Thymus (tissue), 11 donors: ENCODE data around the gene TAC4. TPM values are rescaled to one million over a fixed set of nuclear protein-coding genes. Genes with fewer than 3 reads are reported as not detected.
A peak's percentile ranks its signal among the peaks of the same experiment; 100 is the strongest.

Source experiments
- DNase-seq, 9 donors: peaks; one replicate each; pipeline ENCODE4 v3.0.0-alpha.2; 2013; ENCODE audit warnings: low spot score in 9 of 9, low read depth in 6 of 9, missing footprints in 1 of 9
- H3K27ac ChIP-seq, 2 donors: one replicate each; pipeline ENCODE4 v1.5.1; 2013; ENCODE audit warnings: control low read depth in 1 of 2, low read depth in 1 of 2, low read length in 1 of 2, mild to moderate bottlenecking in 1 of 2, moderate library complexity in 1 of 2
- H3K27me3 ChIP-seq, 2 donors: one replicate each; pipeline ENCODE4 v1.5.1; 2013; ENCODE audit warnings: low read length in 1 of 2; ENCODE audit not compliant: control insufficient read depth in 2 of 2, insufficient read depth in 1 of 2
- H3K36me3 ChIP-seq, 2 donors: one replicate each; pipeline ENCODE4 v1.5.1; 2013; ENCODE audit warnings: low read length in 1 of 2, mild to moderate bottlenecking in 1 of 2, moderate library complexity in 1 of 2; ENCODE audit not compliant: control insufficient read depth in 2 of 2, insufficient read depth in 2 of 2
- H3K4me1 ChIP-seq, 2 donors: one replicate each; pipeline ENCODE4 v1.5.1; 2013; ENCODE audit warnings: low read length in 2 of 2; ENCODE audit not compliant: control insufficient read depth in 2 of 2, insufficient read depth in 2 of 2
- H3K4me3 ChIP-seq, 2 donors: one replicate each; pipeline ENCODE4 v1.5.1; 2013; ENCODE audit warnings: low read length in 2 of 2, control low read depth in 1 of 2, mild to moderate bottlenecking in 1 of 2
- H3K9me3 ChIP-seq, 2 donors: one replicate each; pipeline ENCODE4 v1.5.1; 2013; ENCODE audit warnings: low read length in 1 of 2, mild to moderate bottlenecking in 1 of 2; ENCODE audit not compliant: control insufficient read depth in 2 of 2, insufficient read depth in 1 of 2
- WGBS: extraction: QIAGEN DNeasy Blood & Tissue Kit; methylation state at CpG from one replicate; pipeline ENCODE4 v1.1.7; 2013; 5-methylcytosine and 5-hydroxymethylcytosine counted together
- polyA plus RNA-seq: library from polyadenylated mRNA; stranded (reverse); fragments of 200-250 nt; gene quantifications from one replicate; pipeline ENCODE4 v1.2.3, GENCODE V29; 2013
- total RNA-seq: library from RNA; stranded (reverse); fragments of 120-200 nt; gene quantifications from one replicate; pipeline ENCODE4 v1.2.4, GENCODE V29; 2013
- donor health status: healthy.

Gene TAC4
- total and polyA plus RNA-seq, 2 donors: 0.14 to 0.32 TPM

DNA sequence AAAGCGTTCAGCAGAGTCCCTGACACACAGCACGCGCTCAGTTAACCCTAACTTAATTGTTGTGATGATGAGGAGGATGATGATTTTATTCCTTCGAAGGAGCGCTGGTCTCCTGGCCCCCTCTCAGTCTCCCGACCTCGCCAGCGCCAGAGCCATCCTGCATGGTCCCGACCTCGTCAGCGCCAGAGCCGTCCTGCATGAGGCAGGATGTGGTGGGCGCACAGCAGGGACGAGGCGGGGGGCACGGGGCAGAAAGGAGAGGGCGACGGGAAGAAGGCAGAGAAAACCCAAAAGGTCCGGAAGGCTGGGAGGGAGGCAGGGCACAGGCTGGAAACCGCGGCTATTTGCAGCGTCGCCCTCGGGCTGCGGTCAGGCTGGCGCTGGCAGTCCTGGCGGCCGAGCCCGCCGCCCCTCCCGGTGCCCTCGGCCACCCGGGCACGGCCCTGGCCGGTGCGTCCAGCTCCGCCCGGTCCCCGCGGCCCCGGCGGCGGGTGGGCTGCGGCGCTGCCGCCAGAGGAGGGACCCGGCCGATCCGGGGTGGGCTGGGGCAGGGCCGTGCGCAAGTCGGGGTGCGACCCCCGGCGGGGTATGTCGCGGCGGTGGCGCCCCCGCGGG, 3.0 kb upstream of the TAC4 start:
- peaks cover 24 to 69% of the 10 kb centered on the region in 2 donors for H3K27me3 ChIP-seq
- H3K9me3 ChIP-seq: no peaks in the 10 kb centered on the region
- H3K36me3 ChIP-seq: peaks cover 0 to 12% of the 10 kb centered on the region in 2 donors
- H3K4me1 ChIP-seq: peaks cover 3 to 19% of the 10 kb centered on the region in 2 donors
- WGBS: 2% methylated on average over 61 of the region's 61 CpGs
- no peak for DNase-seq
- H3K27ac ChIP-seq: peak overlapping the region in 1 of 2 donors; percentile 43
- peak overlapping the region in 1 of 2 donors; percentile 55 for H3K4me3 ChIP-seq

- no peak overlapping the region for H3K4me3 ChIP-seq
- H3K36me3 ChIP-seq: peaks cover 0 to 12% of the 10 kb centered on the region in 2 donors
- H3K9me3 ChIP-seq: no peaks in the 10 kb centered on the region
- WGBS: 87% methylated on average over 5 of the region's 5 CpGs
- no peak for DNase-seq
- H3K4me1 ChIP-seq: peaks cover 3 to 21% of the 10 kb centered on the region in 2 donors
- peaks cover 24 to 64% of the 10 kb centered on the region in 2 donors for H3K27me3 ChIP-seq
- H3K27ac ChIP-seq: no peak overlapping the region
These were observed 2.3 kb upstream of the TAC4 start for GRCh38 chr17:49850218-49850610.

GRCh38 chr17:49848739-49849138, 870 bp upstream of the TAC4 start:
- H3K4me3 ChIP-seq: no peak overlapping the region
- peaks cover 3 to 24% of the 10 kb centered on the region in 2 donors for H3K4me1 ChIP-seq
- peaks cover 0 to 12% of the 10 kb centered on the region in 2 donors for H3K36me3 ChIP-seq
- peaks cover 24 to 49% of the 10 kb centered on the region in 2 donors for H3K27me3 ChIP-seq
- 96% methylated on average over 5 of the region's 5 CpGs for WGBS
- DNase-seq: no peak
- no peak overlapping the region for H3K27ac ChIP-seq
- H3K9me3 ChIP-seq: no peaks in the 10 kb centered on the region

DNA sequence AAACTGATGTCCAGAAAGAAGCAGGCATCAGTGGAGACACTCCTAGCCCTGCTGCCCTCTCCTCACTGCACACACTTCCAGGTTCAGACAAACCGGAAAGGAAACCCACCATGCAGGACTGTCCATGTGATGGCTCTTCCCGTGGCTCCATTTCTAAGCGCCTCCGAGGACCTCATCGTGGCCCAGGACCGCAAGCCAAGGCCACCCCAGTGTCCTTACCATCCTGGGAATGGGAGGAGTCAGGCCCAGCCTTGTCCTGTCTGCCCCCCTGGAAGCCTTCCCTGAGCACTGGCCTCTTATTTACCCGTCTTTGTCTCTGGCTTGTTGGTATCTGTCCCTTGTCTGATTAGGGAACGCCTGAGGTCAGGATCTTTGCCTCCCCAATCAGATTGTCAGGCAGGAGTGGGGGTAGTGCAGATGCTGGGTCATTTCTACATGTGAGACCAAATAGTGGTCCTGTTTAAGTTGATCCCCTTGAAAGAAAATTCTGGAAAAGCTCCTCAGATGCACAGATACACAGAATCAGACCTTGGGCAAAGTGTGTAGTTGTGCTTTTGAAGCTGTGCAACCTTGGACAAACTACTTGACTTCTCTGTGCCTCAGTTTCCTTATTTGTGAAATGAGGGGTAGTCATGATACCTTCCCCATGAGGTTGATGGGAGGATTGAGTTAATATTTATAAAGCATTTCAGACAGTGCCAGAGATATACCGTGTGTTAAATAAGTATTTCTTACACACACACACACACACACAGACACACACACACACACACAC, 744 bp downstream of the TAC4 start:
- Histone ChIP-seq H3K4me3 (no peak overlapping the region), H3K27me3 (peaks cover 19 to 33% of the 10 kb centered on the region in 2 donors), H3K36me3 (peaks cover 2 to 12% of the 10 kb centered on the region in 2 donors), H3K27ac (no peak overlapping the region), H3K9me3 (no peaks in the 10 kb centered on the region), H3K4me1 (peaks cover 3 to 24% of the 10 kb centered on the region in 2 donors)
- WGBS: 97% methylated on average over 9 of the region's 9 CpGs
- no peak for DNase-seq

DNA sequence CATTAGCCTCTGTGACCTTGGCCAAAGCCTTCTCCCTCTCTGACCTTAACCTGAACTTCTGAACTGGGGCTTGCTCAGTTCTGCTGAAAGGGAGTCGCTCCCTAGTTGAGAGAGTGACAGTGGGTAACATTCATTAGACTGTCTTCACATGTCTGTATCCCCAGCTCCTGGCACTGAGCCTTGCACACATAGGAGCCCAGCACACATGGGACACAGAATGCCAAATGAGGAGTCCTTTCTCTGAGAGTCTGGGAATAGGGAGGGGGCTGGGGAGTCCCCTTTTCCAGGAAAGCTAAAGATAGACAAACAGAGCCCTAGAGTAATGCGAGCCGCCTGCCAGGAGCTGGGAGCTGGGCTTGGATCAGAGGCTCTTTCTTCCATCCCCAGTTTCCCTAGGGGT, 2.5 kb downstream of the TAC4 start:
- WGBS: 97% methylated on average over 3 of the region's 3 CpGs

DNA sequence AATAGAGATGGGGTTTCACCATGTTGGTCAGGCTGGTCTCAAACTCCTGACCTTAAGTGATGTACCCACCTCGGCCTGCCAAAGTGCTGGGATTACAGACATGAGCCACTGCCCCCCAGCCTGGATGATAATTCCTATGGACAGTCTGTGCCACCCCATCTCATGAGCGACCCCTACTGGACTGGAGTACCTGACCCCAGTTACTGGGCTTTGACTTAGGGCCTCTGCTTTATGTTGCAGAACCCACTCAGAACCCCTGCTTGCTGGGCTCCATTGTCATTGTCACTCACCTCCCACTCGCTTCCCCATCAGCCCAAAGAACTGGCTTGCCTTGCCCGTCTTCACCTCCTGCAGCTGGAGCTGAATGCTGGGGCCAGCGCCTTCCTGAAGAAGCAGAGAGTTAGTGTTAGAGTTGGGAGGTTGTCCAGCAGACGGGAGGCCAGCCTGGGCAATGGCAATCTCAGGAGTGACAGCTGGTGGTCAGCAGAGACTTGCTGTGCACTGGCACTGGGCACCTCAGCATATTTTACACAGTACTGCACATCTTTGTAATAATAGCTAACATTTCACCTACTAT, 4.0 kb downstream of the TAC4 start:
- Histone ChIP-seq H3K27ac (no peak overlapping the region), H3K4me1 (peaks cover 0 to 6% of the 10 kb centered on the region in 2 donors), H3K9me3 (no peaks in the 10 kb centered on the region), H3K4me3 (no peak overlapping the region), H3K36me3 (peaks cover 2 to 14% of the 10 kb centered on the region in 2 donors), H3K27me3 (peaks cover 0 to 4% of the 10 kb centered on the region in 2 donors)
- WGBS: 97% methylated on average over 6 of the region's 6 CpGs
- no peak for DNase-seq

More for the DNA sequence above, 2.5 kb downstream of the TAC4 start:
- no peak for DNase-seq
- Histone ChIP-seq H3K36me3 (peaks cover 2 to 12% of the 10 kb centered on the region in 2 donors), H3K4me3 (no peak overlapping the region), H3K9me3 (no peaks in the 10 kb centered on the region), H3K27me3 (peaks cover 7 to 16% of the 10 kb centered on the region in 2 donors), H3K4me1 (peaks cover 0 to 10% of the 10 kb centered on the region in 2 donors), H3K27ac (no peak overlapping the region)

DNA sequence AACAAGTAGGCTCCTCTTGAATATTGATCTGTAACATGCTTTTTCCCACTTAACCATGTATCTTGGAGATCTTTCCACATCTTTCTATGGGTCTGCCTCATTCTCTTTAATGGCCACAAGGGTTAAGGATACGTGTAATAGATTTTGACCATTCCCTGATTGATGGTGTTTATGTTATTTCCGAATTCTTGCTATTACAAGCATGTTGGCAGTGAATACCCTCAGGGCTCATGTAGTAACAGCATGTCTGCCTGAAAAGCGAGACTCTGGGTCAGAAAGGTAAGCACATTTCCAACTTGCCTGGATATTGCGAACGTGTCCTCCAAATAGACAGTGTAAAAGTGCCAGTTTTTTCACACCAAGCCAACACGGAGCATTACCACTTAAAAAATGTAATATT, 5.0 kb downstream of the TAC4 start:
- Histone ChIP-seq H3K27ac (no peak overlapping the region), H3K36me3 (peaks cover 2 to 16% of the 10 kb centered on the region in 2 donors), H3K4me1 (peaks cover 0 to 6% of the 10 kb centered on the region in 2 donors), H3K4me3 (no peak overlapping the region), H3K27me3 (peaks cover 0 to under 1% of the 10 kb centered on the region in 2 donors), H3K9me3 (no peaks in the 10 kb centered on the region)
- no peak for DNase-seq
- WGBS: 96% methylated on average over 6 of the region's 6 CpGs

DNA sequence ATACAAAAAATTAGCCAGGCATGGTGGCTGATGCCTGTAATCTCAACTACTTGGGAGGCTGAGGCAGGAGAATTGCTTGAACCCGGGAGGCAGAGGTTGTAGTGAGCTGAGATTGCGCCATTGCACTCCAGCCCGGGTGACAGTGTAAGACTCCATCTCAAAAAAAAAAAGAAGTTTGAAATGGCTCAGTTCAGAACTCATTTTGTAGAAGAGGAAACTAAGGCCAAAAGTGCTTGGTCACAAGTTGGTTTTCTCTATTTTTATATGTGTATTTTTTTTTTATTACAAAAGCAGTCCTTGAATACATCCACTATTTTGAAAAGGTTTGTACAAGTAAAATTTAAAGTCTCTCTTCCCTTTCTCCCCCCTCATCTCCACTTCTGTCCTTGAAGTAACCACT, 5.5 kb downstream of the TAC4 start:
- no peaks in the 10 kb centered on the region for H3K9me3 ChIP-seq
- H3K4me1 ChIP-seq: peaks cover 0 to 6% of the 10 kb centered on the region in 2 donors
- H3K27me3 ChIP-seq: no peaks in the 10 kb centered on the region
- H3K36me3 ChIP-seq: peaks cover 2 to 15% of the 10 kb centered on the region in 2 donors
- no peak overlapping the region for H3K4me3 ChIP-seq
- DNase-seq: no peak
- WGBS: 62% methylated on average over 3 of the region's 3 CpGs
- no peak overlapping the region for H3K27ac ChIP-seq

DNA sequence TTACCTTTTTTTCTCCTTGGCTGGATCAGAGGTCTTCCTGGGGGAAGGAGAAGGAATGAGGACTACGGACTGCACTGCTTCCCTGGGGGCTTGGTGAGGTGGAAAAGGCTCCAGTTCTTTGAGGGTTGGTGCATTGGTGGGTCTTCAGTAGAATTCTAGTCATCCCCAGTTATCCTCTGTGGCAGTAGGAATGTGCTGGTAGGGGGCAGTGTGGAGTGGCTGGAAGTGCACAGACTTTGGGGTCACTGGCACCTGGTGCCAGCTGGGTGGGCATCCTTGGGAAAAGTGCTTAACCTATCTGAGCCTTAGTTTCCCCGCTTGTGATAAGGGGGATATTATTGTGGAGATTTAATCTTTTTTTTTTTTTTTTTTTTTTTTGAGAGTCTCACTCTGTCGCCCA, 6.3 kb downstream of the TAC4 start:
- Histone ChIP-seq H3K4me1 (peaks cover 0 to 6% of the 10 kb centered on the region in 2 donors), H3K9me3 (no peaks in the 10 kb centered on the region), H3K4me3 (no peak overlapping the region), H3K27me3 (no peaks in the 10 kb centered on the region), H3K36me3 (peaks cover 6 to 9% of the 10 kb centered on the region in 2 donors), H3K27ac (no peak overlapping the region)
- DNase-seq: no peak
- 97% methylated on average over 3 of the region's 3 CpGs for WGBS
